ENCODE measurements around the gene ZNF701.

DNA sequence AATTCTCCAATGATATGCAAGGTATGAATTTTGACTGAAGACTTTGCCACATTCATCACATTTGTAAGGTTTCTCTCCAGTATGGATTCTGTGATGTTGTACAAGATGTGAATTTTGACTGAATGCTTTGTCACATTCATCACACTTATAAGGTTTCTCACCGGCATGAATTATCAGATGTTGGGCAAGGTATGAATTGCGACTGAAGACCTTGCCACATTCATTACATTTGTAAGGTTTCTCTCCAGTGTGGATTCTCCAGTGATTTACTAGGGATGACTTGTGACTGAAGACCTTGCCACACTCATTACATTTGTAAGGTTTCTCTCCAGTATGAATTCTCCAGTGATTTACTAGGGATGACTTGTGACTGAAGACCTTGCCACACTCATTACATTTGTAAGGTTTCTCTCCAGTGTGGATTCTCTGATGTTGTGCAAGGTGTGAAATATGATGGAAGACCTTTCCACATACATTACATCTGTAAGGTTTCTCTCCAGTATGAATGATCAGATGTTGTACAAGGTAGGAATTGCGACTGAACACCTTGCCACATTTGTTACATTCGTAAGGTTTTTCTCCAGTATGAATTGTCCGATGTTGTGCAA, 43.3 kb downstream of the ZNF701 start:
- TF ChIP-seq, protein P1, sequence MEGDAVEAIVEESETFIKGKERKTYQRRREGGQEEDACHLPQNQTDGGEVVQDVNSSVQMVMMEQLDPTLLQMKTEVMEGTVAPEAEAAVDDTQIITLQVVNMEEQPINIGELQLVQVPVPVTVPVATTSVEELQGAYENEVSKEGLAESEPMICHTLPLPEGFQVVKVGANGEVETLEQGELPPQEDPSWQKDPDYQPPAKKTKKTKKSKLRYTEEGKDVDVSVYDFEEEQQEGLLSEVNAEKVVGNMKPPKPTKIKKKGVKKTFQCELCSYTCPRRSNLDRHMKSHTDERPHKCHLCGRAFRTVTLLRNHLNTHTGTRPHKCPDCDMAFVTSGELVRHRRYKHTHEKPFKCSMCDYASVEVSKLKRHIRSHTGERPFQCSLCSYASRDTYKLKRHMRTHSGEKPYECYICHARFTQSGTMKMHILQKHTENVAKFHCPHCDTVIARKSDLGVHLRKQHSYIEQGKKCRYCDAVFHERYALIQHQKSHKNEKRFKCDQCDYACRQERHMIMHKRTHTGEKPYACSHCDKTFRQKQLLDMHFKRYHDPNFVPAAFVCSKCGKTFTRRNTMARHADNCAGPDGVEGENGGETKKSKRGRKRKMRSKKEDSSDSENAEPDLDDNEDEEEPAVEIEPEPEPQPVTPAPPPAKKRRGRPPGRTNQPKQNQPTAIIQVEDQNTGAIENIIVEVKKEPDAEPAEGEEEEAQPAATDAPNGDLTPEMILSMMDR (IDR thresholded peaks at IDR 0.05 in 4 of 5, conservative IDR thresholded peaks at IDR 0.05 in 1 of 5), result no peak
- TF ChIP-seq POLR2A (IDR thresholded peaks at IDR 0.05), result no peak

Measured in gastrocnemius medialis (tissue), 4 donors.